NCI-H2196 (cell line): Measurements from ENCODE around the gene FGD4.
"Not testable (repeated sequence)": the region's sequence is repeated elsewhere in the genome, so short reads cannot be mapped to it uniquely, and the experiment has no call there.

Source experiments
- DNase-seq: peaks from one replicate; lab custom pipeline; 2025; ENCODE audit not compliant: unreplicated experiment; lab: John Stamatoyannopoulos, UW

The FGD4 gene

GRCh38 chr12:32551058-32551457, 151.7 kb downstream of the FGD4 start:
- DNase-seq, result no peak

GRCh38 chr12:32558903-32559302, 159.5 kb downstream of the FGD4 start:
- DNase-seq, result no peak

- no peak for DNase-seq
Observed at GRCh38 chr12:32559434-32559833, 160.1 kb downstream of the FGD4 start.

GRCh38 chr12:32560520-32560919, 161.2 kb downstream of the FGD4 start:
- no peak for DNase-seq

- no peak for DNase-seq
Observed at GRCh38 chr12:32561931-32562341, 162.6 kb downstream of the FGD4 start.

DNA sequence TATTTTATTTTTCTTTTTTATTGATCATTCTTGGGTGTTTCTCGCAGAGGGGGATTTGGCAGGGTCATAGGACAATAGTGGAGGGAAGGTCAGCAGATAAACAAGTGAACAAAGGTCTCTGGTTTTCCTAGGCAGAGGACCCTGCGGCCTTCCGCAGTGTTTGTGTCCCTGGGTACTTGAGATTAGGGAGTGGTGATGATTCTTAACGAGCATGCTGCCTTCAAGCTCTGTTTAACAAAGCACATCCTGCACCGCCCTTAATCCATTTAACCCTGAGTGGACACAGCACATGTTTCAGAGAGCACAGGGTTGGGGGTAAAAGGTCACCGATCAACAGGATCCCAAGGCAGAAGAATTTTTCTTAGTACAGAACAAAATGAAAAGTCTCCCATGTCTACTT, 163.1 kb downstream of the FGD4 start:
- not testable (repeated sequence) for DNase-seq

DNA sequence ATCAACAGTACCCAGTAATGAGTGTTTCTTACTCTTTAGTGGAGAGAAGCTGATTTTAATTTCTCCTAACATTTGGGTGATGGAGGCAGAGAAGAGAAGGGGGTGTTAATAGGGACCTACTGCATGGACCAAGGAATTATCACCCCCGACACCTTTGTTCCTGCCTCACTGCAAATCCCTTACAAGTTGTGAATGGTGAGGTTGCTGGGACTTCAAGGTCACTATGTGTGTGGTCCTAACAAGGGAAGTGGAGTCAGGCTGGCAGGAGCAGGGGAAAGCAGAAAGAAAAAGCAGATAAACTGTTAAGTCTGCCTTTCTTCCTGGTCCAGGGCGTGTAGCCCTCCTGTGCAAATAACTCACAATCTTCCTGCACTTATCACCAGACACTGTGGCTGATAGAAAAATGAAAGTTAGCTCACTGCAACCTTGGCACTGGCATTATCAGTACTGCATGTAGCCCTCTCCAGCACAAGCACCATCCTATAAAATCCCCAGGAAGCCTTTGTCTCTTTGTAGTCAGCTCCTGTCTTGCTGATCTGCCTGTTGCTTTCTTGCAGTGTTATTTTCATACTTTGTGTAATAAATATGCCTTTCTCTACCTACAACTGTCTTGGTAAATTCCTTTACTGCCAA, 167.4 kb downstream of the FGD4 start:
- DNase-seq, result no peak

- no peak for DNase-seq
Observed at GRCh38 chr12:32567296-32567674, 167.9 kb downstream of the FGD4 start.

- no peak for DNase-seq
Observed at GRCh38 chr12:32568228-32568627, 168.9 kb downstream of the FGD4 start.

- DNase-seq, result no peak
Observed at GRCh38 chr12:32569259-32569658, 169.9 kb downstream of the FGD4 start.

- no peak for DNase-seq
Observed at GRCh38 chr12:32574585-32574984, 175.2 kb downstream of the FGD4 start.

- DNase-seq, result no peak
Observed at GRCh38 chr12:32577328-32577727, 178.0 kb downstream of the FGD4 start.

GRCh38 chr12:32583534-32583933, 184.2 kb downstream of the FGD4 start:
- DNase-seq, result no peak

GRCh38 chr12:32585680-32586079, 186.3 kb downstream of the FGD4 start:
- DNase-seq, result no peak

- no peak for DNase-seq
Observed at GRCh38 chr12:32586390-32586789, 187.0 kb downstream of the FGD4 start.

- DNase-seq, result no peak
Observed at GRCh38 chr12:32587581-32588495, 188.5 kb downstream of the FGD4 start.

DNA sequence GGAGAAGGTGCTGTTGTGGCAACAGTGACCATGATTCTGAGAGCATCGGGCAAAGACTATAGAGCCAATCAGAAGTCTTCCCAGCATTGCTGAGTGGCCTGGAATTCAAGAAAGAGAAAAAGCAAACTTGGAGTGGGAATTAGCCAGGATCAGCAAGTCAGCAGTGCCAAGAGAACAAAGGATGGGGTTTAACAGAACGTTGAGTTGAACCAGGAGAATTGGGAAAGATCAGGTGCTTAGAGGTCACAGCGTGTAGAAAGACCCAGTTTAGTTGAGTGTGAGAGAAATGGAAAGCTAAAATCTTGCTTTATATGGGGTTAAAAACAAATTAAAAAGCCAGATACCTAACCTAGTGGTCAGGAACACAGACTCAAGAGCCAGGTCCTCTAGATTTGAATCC, 189.2 kb downstream of the FGD4 start:
- no peak for DNase-seq

- no peak for DNase-seq
Observed at GRCh38 chr12:32589165-32589865, 190.0 kb downstream of the FGD4 start.

DNA sequence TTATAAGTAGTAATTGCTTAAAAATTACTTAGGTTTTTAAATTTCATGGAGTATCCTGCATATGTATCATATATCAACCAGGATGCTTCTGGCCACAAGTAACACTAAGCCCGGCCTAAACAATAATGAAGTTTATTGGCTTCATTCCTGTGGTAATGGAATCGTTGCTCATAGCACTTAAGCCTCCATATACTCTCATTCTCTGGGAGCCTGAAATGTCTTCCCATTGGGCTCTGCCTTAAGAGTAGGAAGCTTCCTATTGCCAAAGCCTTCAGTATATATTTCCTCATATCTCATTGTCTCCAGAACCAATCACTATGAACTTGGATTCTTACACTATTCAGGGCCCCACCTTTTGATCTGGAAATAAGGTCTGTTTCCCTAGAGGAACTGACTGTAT, 195.9 kb downstream of the FGD4 start:
- no peak for DNase-seq

- no peak for DNase-seq
Observed at GRCh38 chr12:32596030-32596429, 196.7 kb downstream of the FGD4 start.

- DNase-seq, result no peak
Observed at GRCh38 chr12:32598688-32599087, 199.3 kb downstream of the FGD4 start.

- no peak for DNase-seq
Observed at GRCh38 chr12:32600681-32601080, 201.3 kb downstream of the FGD4 start.
